GM21717 (cell line): ENCODE data around the gene HACD2.

Source experiments
- ATAC-seq: cut with Tn5 transposase; IDR thresholded peaks from one replicate; pipeline ENCODE4 v1.9.1; 2021; ENCODE audit warnings: mild to moderate bottlenecking, moderate library complexity; ENCODE audit not compliant: unreplicated experiment

Gene HACD2, protein sequence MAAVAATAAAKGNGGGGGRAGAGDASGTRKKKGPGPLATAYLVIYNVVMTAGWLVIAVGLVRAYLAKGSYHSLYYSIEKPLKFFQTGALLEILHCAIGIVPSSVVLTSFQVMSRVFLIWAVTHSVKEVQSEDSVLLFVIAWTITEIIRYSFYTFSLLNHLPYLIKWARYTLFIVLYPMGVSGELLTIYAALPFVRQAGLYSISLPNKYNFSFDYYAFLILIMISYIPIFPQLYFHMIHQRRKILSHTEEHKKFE

GRCh38 chr3:123584988-123585937 is at the start of gene HACD2:
TSS of gene HACD2 (minus strand) at chr3:123585053. CDS start at chr3:123585027, 26 bp downstream.
- peak; percentile 94 for ATAC-seq

DNA sequence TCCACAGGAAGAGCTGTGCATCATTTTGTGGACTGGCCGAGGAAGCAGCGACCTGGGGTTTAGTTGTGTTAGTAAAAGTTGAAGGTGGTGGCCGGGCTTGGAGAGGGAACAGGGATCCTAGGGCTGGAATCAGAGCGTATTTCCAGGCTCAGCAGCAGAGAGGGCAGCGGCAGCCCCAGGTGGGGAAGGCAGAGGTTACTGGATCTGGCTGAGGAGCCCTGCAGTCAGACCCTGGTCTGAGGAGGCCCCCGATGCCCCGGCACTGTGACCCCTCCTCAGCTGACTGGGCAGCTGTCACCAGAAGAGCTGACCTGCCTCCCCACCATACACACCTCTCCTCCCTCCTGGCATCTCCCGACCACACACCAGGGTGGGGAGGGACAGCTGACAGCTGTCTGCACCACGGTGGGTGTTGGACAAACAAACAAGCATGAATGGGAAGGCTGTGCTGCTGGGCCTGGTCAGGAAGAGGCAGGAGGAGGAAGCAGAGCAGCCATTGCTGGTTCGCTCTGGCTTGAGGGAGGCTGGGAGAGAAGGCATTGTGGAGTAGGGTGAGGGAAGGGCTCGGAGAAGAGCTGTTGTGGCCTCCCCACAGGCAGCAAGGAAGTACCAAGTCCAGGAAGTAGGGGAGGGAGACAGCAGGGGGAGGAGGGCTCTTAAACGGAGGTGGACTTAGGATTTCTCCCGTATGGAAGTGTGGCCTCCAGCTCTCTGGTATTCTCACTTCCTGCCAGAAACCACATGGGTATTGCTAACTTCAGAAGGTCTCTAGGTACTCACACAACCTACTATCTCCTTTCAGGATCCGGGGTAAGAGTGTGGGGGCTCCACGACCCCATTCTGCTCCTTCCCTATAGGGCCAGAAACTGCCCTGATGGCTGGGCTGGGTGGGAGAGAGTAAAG is 49.5 kb upstream of the HACD2 start:
- no peak for ATAC-seq

- no peak for ATAC-seq
Observed at GRCh38 chr3:123633530-123633929, 48.7 kb upstream of the HACD2 start.

- ATAC-seq, result no peak
Observed at GRCh38 chr3:123632161-123632655, 47.4 kb upstream of the HACD2 start.

DNA sequence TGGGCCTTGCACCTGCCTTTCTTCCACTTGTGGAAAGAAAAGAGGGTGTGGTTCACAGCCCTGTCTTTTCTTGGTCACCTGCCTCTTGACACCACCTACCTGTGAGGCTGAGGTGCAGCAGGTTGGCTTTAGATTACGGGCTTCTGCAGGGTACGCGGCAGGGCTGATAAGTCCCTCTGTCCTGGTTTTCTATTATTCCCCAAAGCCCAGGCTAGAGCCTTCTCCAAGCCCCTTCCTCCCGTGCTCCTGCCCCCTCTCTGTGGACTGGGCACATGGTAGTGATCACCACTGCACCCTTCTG is 44.8 kb upstream of the HACD2 start:
- ATAC-seq, result no peak

- no peak for ATAC-seq
Observed at GRCh38 chr3:123628996-123629746, 44.3 kb upstream of the HACD2 start.

DNA sequence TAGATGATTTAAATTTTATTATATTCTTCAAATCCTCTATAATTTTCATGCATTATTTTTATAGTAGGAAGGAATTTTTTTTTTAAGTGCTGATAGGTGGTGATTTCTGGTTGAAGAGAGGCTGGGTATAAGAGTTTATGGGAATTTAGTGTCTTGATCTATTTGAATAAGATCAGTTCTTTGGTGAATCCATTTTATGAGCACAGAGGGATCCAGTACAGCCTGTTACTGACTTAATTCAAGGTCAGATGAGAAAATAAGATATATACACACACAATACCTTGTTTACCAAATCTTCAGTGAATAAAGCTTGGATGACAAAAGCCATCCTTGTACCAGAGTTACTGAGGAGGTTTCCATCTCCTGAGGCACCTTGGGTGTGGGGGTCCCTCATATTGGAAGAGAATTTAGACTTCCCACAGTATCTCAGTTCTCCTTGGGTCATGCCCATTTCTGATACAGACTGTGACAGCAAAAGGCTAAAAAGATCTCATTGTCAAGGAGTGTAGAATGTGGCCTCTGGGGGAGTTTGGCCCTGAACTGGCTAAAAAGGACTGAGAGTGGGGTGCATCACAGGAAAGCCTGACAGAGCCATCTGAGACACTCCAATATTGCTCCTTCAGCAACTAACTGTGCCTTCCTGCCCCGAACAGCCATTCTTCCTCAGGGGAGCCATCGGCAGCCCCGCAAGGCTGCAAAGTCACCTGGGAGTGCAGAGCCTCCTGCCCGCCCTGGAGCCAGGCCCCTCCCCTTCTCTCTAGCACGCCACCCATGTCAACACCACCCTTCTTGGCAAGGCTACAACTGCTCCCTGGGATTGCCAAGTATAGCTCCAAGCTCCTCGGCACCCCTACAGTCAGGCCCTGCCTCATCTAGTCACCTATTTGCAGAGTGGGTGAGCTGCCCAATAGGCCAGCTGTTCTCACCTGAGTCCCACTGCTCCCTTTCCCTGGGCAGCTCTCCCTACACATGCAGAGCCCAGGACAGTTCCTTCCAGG is 43.1 kb upstream of the HACD2 start:
- ATAC-seq, result no peak

DNA sequence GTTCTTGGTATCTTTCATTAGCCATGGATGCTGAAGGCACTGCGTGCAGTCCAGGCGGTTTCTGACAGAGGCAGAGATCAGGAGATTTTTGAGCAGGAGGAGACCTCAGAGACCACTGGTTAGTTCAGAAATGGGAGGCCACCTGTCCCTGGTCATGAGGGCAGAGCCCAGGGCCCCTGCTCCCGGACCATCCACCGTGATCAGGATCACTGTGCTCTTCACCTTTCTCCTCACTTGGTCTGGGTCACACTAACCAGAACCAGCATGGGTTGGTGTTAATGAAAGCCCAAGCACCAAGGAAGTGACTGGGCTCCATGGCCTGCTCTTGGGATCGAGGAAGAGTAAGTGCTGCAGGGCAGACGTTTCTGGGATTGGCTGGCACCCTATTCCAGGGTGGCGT is 42.0 kb upstream of the HACD2 start:
- no peak for ATAC-seq

- no peak for ATAC-seq
Observed at GRCh38 chr3:123624302-123624701, 39.4 kb upstream of the HACD2 start.

GRCh38 chr3:123623346-123623880 is 38.6 kb upstream of the HACD2 start:
- ATAC-seq, result no peak

DNA sequence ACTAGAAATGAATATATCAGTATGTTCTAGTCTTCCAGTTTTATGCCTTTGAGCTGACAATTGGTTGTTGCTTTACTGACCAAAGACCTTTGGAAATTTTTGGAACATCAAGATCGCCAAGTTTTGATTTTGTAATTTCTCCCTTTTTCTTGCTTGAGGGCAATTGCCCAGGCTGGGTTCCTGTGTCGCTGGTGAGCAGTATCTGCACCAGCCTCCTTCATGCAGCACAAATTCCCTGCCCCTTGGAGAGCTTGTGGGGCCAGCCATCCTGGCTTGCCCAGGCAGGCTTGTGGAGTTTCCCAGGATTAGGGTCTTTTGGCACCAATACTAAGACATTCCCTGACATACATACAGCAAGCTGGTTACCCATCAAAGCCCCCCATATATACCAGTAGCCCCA is 37.9 kb upstream of the HACD2 start:
- ATAC-seq, result no peak

DNA sequence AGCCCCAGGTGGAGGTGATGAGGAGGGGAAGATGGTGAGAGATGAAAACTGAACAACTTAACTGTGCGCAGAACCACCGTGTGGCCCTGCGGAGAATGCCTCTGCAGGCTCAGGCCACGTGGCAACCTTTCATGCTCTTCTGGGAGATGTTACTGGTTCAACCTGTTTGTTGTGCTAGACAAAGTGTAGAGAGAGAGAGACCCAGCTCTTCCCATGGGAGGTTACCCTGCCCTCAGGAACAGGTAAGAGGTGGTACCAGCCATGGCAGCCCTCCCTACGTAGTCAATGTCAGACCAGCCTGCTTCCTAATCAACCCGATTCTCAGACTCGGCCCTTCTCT is 37.0 kb upstream of the HACD2 start:
- no peak for ATAC-seq

DNA sequence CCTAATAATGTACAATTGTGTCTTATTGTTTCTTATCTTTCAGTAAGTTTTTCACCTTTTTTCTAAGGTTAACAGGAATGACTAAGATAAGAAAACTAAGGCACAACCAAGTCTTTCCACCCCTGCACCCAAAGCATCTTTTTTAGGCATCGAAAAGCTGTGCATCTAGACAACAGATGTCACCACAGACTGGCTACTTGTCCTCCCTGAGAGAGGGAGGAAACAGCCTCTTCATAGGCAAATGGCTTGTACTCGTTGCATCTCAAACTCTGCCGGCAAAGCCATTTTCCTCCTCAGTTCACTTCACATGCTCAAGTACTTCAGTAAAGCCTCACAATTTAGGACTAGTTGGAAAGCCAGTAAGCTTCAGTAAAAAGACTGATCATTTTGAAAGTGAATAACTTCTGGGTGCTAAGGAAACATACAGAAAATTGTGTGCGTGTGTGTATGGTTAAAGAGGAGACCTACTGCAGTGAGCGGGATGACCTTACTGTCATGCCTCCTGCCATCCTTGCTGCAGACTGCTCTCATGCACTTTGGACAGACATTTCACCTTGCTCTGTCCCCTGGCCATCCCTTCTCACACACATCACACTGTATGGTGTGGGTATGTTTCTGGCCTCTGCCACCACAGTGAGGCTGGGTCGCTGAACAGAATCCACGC is 36.5 kb upstream of the HACD2 start:
- ATAC-seq, result no peak

GRCh38 chr3:123620343-123620742 is 35.5 kb upstream of the HACD2 start:
- ATAC-seq, result no peak

GRCh38 chr3:123618768-123619484 is 34.1 kb upstream of the HACD2 start:
- no peak for ATAC-seq

DNA sequence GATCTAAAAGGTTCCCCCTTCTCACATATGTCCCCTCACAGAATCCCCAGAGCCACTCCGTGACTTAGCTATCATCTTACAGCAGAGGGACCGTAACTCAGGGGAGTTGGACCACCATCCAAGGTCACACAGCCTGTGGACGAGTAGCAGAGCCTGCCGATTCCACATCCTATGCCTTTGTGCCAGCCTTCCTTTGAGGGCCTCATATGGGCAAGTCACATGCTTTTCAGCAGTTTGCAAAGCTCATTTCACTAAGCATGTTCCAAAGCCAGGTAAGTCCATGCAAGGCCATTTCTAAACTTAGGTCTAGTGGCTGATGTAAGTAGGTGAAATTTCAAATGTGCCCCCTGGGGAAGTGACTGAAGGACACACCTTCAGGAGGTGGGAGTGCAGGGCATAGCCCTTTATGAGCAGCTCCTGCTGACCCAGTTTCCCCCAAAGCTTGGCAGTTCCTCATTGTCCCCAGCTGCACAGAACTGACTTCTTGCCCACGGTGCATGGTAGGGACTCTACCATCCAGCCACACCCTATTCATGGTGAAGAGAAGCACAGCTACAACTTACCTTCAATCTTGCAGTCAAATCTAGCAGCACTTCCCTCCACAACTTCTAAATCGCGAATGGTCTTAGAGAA is 33.3 kb upstream of the HACD2 start:
- no peak for ATAC-seq

GRCh38 chr3:123616593-123616992 is 31.7 kb upstream of the HACD2 start:
- no peak for ATAC-seq
